K562 treated with DMSO at 1 percent for 24 hours (cell line): ENCODE measurements around the gene ANKRD13B. TPM values are rescaled to one million over a fixed set of nuclear protein-coding genes. Genes with fewer than 3 reads are reported as not detected.

Experiments used
- total RNA-seq: library from RNA; unstranded; fragments of 300-600 nt; gene quantifications from 2 replicates; pipeline ENCODE4 v1.2.3, GENCODE V29; 2022; ENCODE audit warnings: low read depth; ENCODE audit not compliant: insufficient read depth

ANKRD13B gene
- total RNA-seq = 6.9 and 12.3 TPM in 2 replicates

GRCh38 chr17:29592850-29593551, at the start of gene ANKRD13B:
Gene ANKRD13B, plus strand, starts transcription at chr17:29593132. Its CDS starts 490 bp downstream, at chr17:29593622.

GRCh38 chr17:29566473-29567303, 26.2 kb upstream of the ANKRD13B start, which contains the start of gene ABHD15:
Gene ABHD15, minus strand, starts transcription at chr17:29567037. Its CDS starts 71 bp downstream, at chr17:29566966.

GRCh38 chr17:29568331-29569244, 24.3 kb upstream of the ANKRD13B start, which contains the start of gene TP53I13:
Gene TP53I13, plus strand, starts transcription at chr17:29568701. Its CDS starts 58 bp downstream, at chr17:29568759.

GRCh38 chr17:29589524-29590410, 3.2 kb upstream of the ANKRD13B start, which contains the start of gene GIT1:
Gene GIT1, minus strand, starts transcription at chr17:29589648. Its CDS starts 270 bp downstream, at chr17:29589378.

GRCh38 chr17:29622337-29623282, 29.7 kb downstream of the ANKRD13B start, which contains the start of gene CORO6:
Gene CORO6, minus strand, starts transcription at chr17:29622912. Its CDS starts 1,491 bp downstream, at chr17:29621421.

Other genes starting within 250 kb of the ANKRD13B start
- gene TAOK1, start 202.8 kb upstream of the ANKRD13B start, total RNA-seq = 7.2 and 9.7 TPM in 2 replicates
- 16.7 and 19.0 TPM in 2 replicates for gene ABHD15, start 26.1 kb upstream of the ANKRD13B start, total RNA-seq
- 89.5 and 98.9 TPM in 2 replicates for gene TP53I13, start 24.4 kb upstream of the ANKRD13B start, total RNA-seq
- 56.5 and 57.6 TPM in 2 replicates for gene GIT1, start 3.5 kb upstream of the ANKRD13B start, total RNA-seq
- gene CORO6, start 29.8 kb downstream of the ANKRD13B start, total RNA-seq = 5.6 and 7.9 TPM in 2 replicates